H9 (cell line): ENCODE data around the gene LRMDA. TPM values are rescaled to one million over a fixed set of nuclear protein-coding genes. Genes with fewer than 3 reads are reported as not detected.

ENCODE experiments used
- DNase-seq: peaks from one replicate; pipeline ENCODE4 v3.0.0-alpha.2; 2017
- H2AFZ ChIP-seq: one replicate; pipeline ENCODE4 v1.6.1; 2013; ENCODE audit warnings: mild to moderate bottlenecking, low read length, control low read depth, moderate library complexity
- H2AK5ac ChIP-seq: 2 replicates; pipeline ENCODE4 v1.6.1; 2013; ENCODE audit warnings: low read length, control low read depth, mixed read lengths; ENCODE audit not compliant: insufficient read length
- H2BK120ac ChIP-seq: one replicate; pipeline ENCODE4 v1.6.1; 2013; ENCODE audit warnings: low read depth, mild to moderate bottlenecking, low read length, control low read depth, inconsistent platforms; ENCODE audit not compliant: poor library complexity, severe bottlenecking
- H2BK12ac ChIP-seq: 2 replicates; pipeline ENCODE4 v1.6.1; 2013; ENCODE audit warnings: low read length, control low read depth, mixed read lengths, low read depth; ENCODE audit not compliant: insufficient read length
- H2BK15ac ChIP-seq: 2 replicates; pipeline ENCODE4 v1.6.1; 2013; ENCODE audit warnings: low read depth, low read length, control low read depth
- H2BK20ac ChIP-seq: one replicate; pipeline ENCODE4 v1.6.1; 2013; ENCODE audit warnings: low read depth, mild to moderate bottlenecking, low read length, control low read depth, inconsistent platforms; ENCODE audit not compliant: poor library complexity, severe bottlenecking
- H2BK5ac ChIP-seq: 2 replicates; pipeline ENCODE4 v1.6.1; 2013; ENCODE audit warnings: low read length, control low read depth, mixed read lengths; ENCODE audit not compliant: insufficient read length
- H3K14ac ChIP-seq: 2 replicates; pipeline ENCODE4 v1.6.1; 2013; ENCODE audit warnings: low read length, control low read depth; ENCODE audit not compliant: insufficient read depth
- H3K18ac ChIP-seq: 2 replicates; pipeline ENCODE4 v1.6.1; 2013; ENCODE audit warnings: low read depth, mild to moderate bottlenecking, mixed read lengths, low read length, control low read depth; ENCODE audit not compliant: insufficient read length
- H3K23ac ChIP-seq: 2 replicates; pipeline ENCODE4 v1.6.1; 2013; ENCODE audit warnings: low read length, control low read depth, mixed read lengths, low read depth; ENCODE audit not compliant: insufficient read length
- H3K23me2 ChIP-seq: 2 replicates; pipeline ENCODE4 v1.6.1; 2013; ENCODE audit warnings: low read depth, mild to moderate bottlenecking, mixed read lengths, low read length, control low read depth; ENCODE audit not compliant: insufficient read length, poor library complexity, severe bottlenecking
- H3K27ac ChIP-seq: 2 replicates; pipeline ENCODE4 v1.5.1; 2013; ENCODE audit warnings: low read length, control low read depth, mixed read lengths, low read depth; ENCODE audit not compliant: insufficient read length
- H3K27me3 ChIP-seq: 2 replicates; pipeline ENCODE4 v1.6.1; 2013; ENCODE audit warnings: low read length, control low read depth, inconsistent platforms; ENCODE audit not compliant: insufficient read depth
- H3K4ac ChIP-seq: 2 replicates; pipeline ENCODE4 v1.6.1; 2013; ENCODE audit warnings: low read depth, mild to moderate bottlenecking, control low read depth, inconsistent platforms, low read length, moderate library complexity
- H3K4me1 ChIP-seq: 2 replicates; pipeline ENCODE4 v1.6.1; 2013; ENCODE audit warnings: low read length, control low read depth, inconsistent platforms; ENCODE audit not compliant: insufficient read depth
- H3K4me2 ChIP-seq: 2 replicates; pipeline ENCODE4 v1.6.1; 2013; ENCODE audit warnings: low read length, control low read depth, mixed read lengths; ENCODE audit not compliant: insufficient read length, insufficient read depth
- H3K56ac ChIP-seq: 2 replicates; pipeline ENCODE4 v1.6.1; 2013; ENCODE audit warnings: low read depth, mild to moderate bottlenecking, mixed read lengths, low read length, control low read depth; ENCODE audit not compliant: insufficient read length
- H3K79me1 ChIP-seq: 2 replicates; pipeline ENCODE4 v1.6.1; 2013; ENCODE audit warnings: low read depth, mild to moderate bottlenecking, moderate library complexity, low read length, control low read depth, inconsistent platforms; ENCODE audit not compliant: insufficient read depth, poor library complexity, severe bottlenecking
- H3K79me2 ChIP-seq: 2 replicates; pipeline ENCODE4 v1.6.1; 2013; ENCODE audit warnings: low read length, control low read depth, inconsistent platforms; ENCODE audit not compliant: insufficient read depth
- H3K9ac ChIP-seq: 2 replicates; pipeline ENCODE4 v1.6.1; 2013; ENCODE audit warnings: low read length, control low read depth, mixed read lengths; ENCODE audit not compliant: insufficient read length; ENCODE audit errors: extremely low read depth
- H3K9me3 ChIP-seq: one replicate; pipeline ENCODE4 v1.6.1; 2013; ENCODE audit warnings: low read depth, low read length, inconsistent platforms; ENCODE audit not compliant: control insufficient read depth
- H3T11ph ChIP-seq: one replicate; pipeline ENCODE4 v1.6.1; 2013; ENCODE audit warnings: mild to moderate bottlenecking, low read length, control low read depth, inconsistent platforms
- H4K20me1 ChIP-seq: one replicate; pipeline ENCODE4 v1.6.1; 2013; ENCODE audit not compliant: control insufficient read depth, insufficient read length, insufficient read depth
- H4K5ac ChIP-seq: 2 replicates; pipeline ENCODE4 v1.6.1; 2013; ENCODE audit warnings: low read depth, mild to moderate bottlenecking, mixed read lengths, low read length, control low read depth; ENCODE audit not compliant: insufficient read length
- H4K8ac ChIP-seq: replicated peaks from 2 replicates; pipeline ENCODE4 v1.6.1; 2013; ENCODE audit warnings: low read length, control low read depth, mixed read lengths, low read depth; ENCODE audit not compliant: insufficient read length
- H4K91ac ChIP-seq: 2 replicates; pipeline ENCODE4 v1.6.1; 2013; ENCODE audit warnings: low read depth, mild to moderate bottlenecking, moderate library complexity, mixed read lengths, low read length, control low read depth; ENCODE audit not compliant: insufficient read length
- H3K27ac Mint-ChIP-seq, 3 experiments: 2 replicates in 2 of 3; 3 replicates in 1 of 3; pipeline ENCODE4 v1.8.0; 2020 to 2021; ENCODE audit warnings: mixed read lengths in 3 of 3, mild to moderate bottlenecking in 1 of 3, moderate library complexity in 1 of 3
- H3K27me3 Mint-ChIP-seq: 2 replicates; pipeline ENCODE4 v1.8.0; 2021; ENCODE audit warnings: low read depth, mild to moderate bottlenecking, moderate library complexity, mixed read lengths
- H3K36me3 Mint-ChIP-seq, 3 experiments: 2 replicates in 2 of 3; 3 replicates in 1 of 3; pipeline ENCODE4 v1.8.0; 2020 to 2021; ENCODE audit warnings: low read depth in 3 of 3, mixed read lengths in 3 of 3; ENCODE audit not compliant: insufficient read depth in 1 of 3
- H3K4me1 Mint-ChIP-seq, 2 experiments: 2 replicates each; pipeline ENCODE4 v1.8.0; 2020; ENCODE audit warnings: mixed read lengths in 2 of 2
- H3K4me3 Mint-ChIP-seq, 2 experiments: 2 replicates in 1 of 2; 3 replicates in 1 of 2; pipeline ENCODE4 v1.8.0; 2020 to 2021; ENCODE audit warnings: mild to moderate bottlenecking in 2 of 2, mixed read lengths in 2 of 2, moderate library complexity in 1 of 2
- H3K9me3 Mint-ChIP-seq, 2 experiments: 2 replicates in 1 of 2; 3 replicates in 1 of 2; pipeline ENCODE4 v1.8.0; 2020; ENCODE audit warnings: mild to moderate bottlenecking in 2 of 2, mixed read lengths in 2 of 2, moderate library complexity in 1 of 2
- WGBS: extraction: QIAGEN DNeasy Blood & Tissue Kit; methylation state at CpG from one replicate; pipeline ENCODE4 v1.1.7; 2013; ENCODE audit warnings: missing lambda C conversion rate, low lambda C conversion rate, mixed read lengths; ENCODE audit not compliant: insufficient read length; ENCODE audit errors: extremely low coverage; 5-methylcytosine and 5-hydroxymethylcytosine counted together
- total RNA-seq: library from RNA; stranded (reverse); gene quantifications from 2 replicates; pipeline ENCODE4 v1.2.1, GENCODE V29; 2021
- TF ChIP-seq, protein P1 (sequence below): fragments of 200-600 bp; sonication (generic); conservative IDR thresholded peaks from 3 replicates; pipeline ENCODE4 v1.8.0; 2021; ENCODE audit warnings: antibody characterized with exemption, mild to moderate bottlenecking

Gene LRMDA
- total RNA-seq, 1 experiment from 2014 or later = 1.8 TPM

- H3K27me3 Mint-ChIP-seq = peaks cover 9% of the 10 kb centered on the region
- H3K4ac ChIP-seq = no peak overlapping the region
- H3K27ac Mint-ChIP-seq = no peak overlapping the region
- no peak overlapping the region for H3K4me2 ChIP-seq
- no peak overlapping the region for H2BK20ac ChIP-seq
- DNase-seq = no peak
- no peak overlapping the region for H3K27ac ChIP-seq
- no peak overlapping the region for H3K18ac ChIP-seq
- no peak overlapping the region for H3K14ac ChIP-seq
- H3K4me1 Mint-ChIP-seq = no peaks in the 10 kb centered on the region
- no peak overlapping the region for H3T11ph ChIP-seq
- peaks cover 17% of the 10 kb centered on the region for H3K9me3 ChIP-seq
- H4K20me1 ChIP-seq = no peaks in the 10 kb centered on the region
- no peak overlapping the region for H4K91ac ChIP-seq
- H2BK15ac ChIP-seq = no peak overlapping the region
- H3K4me1 ChIP-seq = no peaks in the 10 kb centered on the region
- H2AFZ ChIP-seq = no peak overlapping the region
- no peaks in the 10 kb centered on the region for H3K27me3 ChIP-seq
- no CpG with 5 or more reads among the region's 3 CpGs for WGBS
- no peak overlapping the region for H2BK12ac ChIP-seq
- H2BK120ac ChIP-seq = no peak overlapping the region
- H4K8ac ChIP-seq = no peak overlapping the region
- no peak overlapping the region for H3K9ac ChIP-seq
- H3K23ac ChIP-seq = no peak overlapping the region
- H3K79me1 ChIP-seq = no peaks in the 10 kb centered on the region
- H3K79me2 ChIP-seq = no peaks in the 10 kb centered on the region
- no peaks in the 10 kb centered on the region for H3K23me2 ChIP-seq
- no peak overlapping the region for H3K56ac ChIP-seq
- peaks cover under 1 to 1% (median under 1%) of the 10 kb centered on the region in 3 experiments; a peak in 4 of 7 replicates for H3K36me3 Mint-ChIP-seq
- no peak overlapping the region for H3K4me3 Mint-ChIP-seq
- no peak overlapping the region for H4K5ac ChIP-seq
- peaks cover under 1 to 3% of the 10 kb centered on the region in 2 experiments; a peak in 3 of 5 replicates for H3K9me3 Mint-ChIP-seq
- TF ChIP-seq, protein P1, sequence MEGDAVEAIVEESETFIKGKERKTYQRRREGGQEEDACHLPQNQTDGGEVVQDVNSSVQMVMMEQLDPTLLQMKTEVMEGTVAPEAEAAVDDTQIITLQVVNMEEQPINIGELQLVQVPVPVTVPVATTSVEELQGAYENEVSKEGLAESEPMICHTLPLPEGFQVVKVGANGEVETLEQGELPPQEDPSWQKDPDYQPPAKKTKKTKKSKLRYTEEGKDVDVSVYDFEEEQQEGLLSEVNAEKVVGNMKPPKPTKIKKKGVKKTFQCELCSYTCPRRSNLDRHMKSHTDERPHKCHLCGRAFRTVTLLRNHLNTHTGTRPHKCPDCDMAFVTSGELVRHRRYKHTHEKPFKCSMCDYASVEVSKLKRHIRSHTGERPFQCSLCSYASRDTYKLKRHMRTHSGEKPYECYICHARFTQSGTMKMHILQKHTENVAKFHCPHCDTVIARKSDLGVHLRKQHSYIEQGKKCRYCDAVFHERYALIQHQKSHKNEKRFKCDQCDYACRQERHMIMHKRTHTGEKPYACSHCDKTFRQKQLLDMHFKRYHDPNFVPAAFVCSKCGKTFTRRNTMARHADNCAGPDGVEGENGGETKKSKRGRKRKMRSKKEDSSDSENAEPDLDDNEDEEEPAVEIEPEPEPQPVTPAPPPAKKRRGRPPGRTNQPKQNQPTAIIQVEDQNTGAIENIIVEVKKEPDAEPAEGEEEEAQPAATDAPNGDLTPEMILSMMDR = no peak
- no peak overlapping the region for H2BK5ac ChIP-seq
- H2AK5ac ChIP-seq = no peak overlapping the region
Measured at GRCh38 chr10:75664968-75665367, 233.5 kb downstream of the LRMDA start.
